Retinal pigment epithelial cell (primary cell): ENCODE measurements around the gene TBC1D9B.

ENCODE experiments used
- DNase-seq: peaks from one replicate; pipeline ENCODE4 v3.0.0-alpha.2; 2010; ENCODE audit warnings: low read depth
- H3K4me3 ChIP-seq: 2 replicates; pipeline ENCODE4 v1.5.1; 2011; ENCODE audit warnings: mild to moderate bottlenecking, low read length, control low read depth, moderate library complexity
- TF ChIP-seq, protein P1 (sequence below): conservative IDR thresholded peaks from 2 replicates; pipeline ENCODE4 v1.5.1; 2011; ENCODE audit warnings: low read depth, low read length, control low read depth, inconsistent platforms

The TBC1D9B gene

DNA sequence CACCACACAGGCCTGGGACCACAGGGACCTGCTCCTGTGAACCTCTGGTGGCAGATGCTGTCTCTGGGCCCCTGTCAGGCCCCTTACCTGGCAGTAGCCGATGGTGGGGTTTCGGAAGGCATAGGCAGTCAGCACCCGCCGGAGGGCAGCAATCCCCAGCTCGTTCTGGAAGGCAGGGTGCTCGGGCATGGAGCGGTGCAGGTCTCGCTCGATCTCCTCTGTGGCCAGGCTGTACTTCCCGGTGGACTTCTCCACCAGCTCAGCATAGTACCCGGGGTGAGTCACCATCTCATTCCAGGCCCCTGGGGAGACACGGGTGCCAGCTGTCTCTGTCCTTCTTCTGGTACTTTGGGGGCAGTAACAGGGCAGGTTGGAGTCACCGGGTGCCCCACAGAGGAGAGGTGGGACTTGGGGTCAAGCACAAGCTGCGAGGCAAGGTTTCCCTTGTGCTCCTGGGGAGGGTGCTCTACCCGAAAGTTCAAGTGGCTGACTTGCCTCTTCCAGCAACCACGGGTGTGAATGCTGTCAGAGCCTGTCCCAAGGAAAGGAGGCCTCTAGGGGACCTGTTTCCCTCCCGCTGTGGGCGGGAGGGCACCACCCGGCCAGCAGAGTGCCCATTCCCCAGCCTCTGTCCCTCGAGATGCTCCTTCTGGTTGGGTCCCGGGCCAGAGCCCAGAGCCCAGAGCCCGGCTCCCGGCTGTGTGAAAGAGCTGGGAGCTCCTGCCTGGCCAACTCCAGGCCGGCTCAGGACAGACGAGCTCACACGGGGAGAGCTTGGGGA lies 29.3 kb downstream of the TBC1D9B start:
- TF ChIP-seq, protein P1, sequence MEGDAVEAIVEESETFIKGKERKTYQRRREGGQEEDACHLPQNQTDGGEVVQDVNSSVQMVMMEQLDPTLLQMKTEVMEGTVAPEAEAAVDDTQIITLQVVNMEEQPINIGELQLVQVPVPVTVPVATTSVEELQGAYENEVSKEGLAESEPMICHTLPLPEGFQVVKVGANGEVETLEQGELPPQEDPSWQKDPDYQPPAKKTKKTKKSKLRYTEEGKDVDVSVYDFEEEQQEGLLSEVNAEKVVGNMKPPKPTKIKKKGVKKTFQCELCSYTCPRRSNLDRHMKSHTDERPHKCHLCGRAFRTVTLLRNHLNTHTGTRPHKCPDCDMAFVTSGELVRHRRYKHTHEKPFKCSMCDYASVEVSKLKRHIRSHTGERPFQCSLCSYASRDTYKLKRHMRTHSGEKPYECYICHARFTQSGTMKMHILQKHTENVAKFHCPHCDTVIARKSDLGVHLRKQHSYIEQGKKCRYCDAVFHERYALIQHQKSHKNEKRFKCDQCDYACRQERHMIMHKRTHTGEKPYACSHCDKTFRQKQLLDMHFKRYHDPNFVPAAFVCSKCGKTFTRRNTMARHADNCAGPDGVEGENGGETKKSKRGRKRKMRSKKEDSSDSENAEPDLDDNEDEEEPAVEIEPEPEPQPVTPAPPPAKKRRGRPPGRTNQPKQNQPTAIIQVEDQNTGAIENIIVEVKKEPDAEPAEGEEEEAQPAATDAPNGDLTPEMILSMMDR: no peak
- H3K4me3 ChIP-seq: no peak overlapping the region
- DNase-seq: no peak

DNA sequence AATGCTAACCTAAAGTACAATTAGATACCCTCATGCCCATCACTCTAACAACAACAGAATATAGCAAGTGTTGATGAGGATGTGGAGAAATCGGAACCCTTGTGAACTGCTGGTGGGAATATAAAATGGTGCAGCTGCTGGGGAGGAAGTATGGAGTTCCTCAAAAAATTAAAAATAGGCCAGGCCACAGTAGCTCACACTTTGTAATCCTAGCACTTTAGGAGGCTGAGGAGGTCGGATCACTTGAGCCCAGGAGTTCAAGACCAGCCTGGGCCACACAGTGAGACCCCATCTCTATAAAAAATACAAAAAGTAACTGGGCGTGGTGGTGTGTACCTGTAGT lies 31.1 kb downstream of the TBC1D9B start:
- TF ChIP-seq, protein P1: no peak
- no peak for DNase-seq

DNA sequence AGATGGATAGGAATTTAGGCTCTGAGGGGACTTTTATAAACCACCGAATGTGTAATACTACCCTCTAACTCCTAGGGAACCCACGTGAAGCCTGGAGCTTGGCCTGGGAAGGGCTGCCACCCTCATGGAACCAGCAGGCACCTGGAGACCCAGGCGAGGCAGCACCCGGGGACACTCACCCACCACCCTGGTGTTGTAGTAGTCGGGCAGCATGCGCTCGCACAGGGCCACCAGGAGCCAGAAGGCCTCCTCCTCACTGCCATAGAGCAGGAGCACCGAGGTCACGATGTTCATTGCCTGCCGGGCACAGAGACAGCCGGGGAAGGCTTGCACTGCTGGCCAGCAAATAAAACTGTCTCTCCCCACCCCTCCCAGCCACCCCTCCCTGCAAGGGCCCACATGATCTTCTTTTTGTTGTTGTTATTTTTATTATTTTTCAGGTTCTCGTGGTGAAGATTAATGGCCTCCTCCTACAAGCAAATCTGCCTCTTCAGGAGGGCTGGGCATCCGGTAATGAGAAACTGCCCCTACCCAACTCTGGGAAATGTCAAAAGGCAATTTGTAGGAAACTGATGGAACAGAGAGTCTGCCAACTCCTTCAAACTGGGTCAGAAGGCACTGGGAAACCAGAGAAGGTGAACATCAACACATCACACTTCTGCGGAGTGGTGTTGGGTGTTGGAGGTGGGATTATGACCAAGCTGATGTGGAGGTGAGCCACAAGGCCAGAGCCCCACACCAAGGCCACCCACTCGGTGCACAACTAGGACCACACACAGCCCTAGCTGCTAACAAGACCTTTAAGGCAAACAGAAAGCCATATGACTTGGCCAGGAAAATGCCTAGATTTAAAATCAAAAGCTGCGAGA lies 31.7 kb downstream of the TBC1D9B start:
- TF ChIP-seq, protein P1: no peak
- H3K4me3 ChIP-seq: no peak overlapping the region
- no peak for DNase-seq

More for the DNA sequence above, 31.1 kb downstream of the TBC1D9B start:
- no peak overlapping the region for H3K4me3 ChIP-seq

DNA sequence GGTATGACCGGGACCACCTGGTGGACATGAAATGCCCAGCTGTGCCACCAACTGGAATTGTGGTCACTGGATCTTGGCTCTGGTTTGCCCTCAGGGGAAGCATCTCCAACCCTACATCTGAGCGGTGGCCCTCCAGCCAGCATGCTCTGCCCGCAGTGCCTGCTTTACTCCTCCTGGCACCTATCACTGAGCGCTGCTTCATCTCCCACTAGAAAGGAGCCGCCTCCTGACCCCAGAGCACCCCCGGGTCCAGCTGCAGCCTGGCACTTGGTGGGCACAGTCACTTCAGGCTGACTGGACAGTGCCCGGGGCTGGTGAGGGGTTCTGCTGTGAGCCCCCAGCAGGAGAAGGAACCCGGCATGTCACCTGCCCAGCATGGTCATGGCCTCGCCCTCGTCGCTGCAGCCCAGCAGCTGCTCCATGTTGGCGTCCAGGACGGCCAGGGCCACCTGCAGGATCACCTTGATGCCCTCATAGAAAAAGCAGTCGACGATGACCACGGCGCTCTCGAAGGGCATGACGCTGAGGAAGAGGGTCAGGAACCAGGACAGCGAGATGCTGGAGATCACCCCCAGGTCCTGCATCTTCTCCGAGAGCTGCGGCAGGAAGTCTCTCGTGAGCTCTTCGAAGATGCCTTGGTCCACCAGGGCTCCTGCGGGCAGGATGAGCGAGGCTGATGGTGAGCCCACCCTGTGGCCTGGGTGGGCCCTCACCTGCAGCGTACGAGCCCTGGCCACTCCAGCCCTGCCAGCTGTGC lies 33.0 kb downstream of the TBC1D9B start:
- no peak overlapping the region for H3K4me3 ChIP-seq
- DNase-seq: no peak
- TF ChIP-seq, protein P1: no peak

DNA sequence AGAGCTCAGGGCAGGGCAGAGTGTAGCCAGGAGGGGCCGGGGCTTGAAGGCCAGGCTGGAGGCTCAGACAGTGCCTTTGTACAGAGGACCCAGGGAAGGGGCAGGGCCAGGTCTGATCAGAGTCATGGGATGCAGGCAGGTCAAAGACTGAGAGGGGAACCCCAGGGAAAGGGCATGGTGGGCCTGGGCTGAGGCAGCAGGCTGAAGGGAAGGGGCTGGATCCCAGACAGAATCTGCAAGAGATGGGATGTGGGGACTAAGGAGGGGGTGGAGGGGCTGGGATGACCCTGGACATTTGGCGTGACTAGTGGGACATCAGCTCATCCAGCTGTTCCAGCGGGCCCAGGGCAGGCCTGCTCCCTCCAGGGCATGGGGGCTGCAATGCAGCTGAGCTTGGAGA lies 33.6 kb downstream of the TBC1D9B start:
- TF ChIP-seq, protein P1: no peak
- DNase-seq: no peak
- no peak overlapping the region for H3K4me3 ChIP-seq

DNA sequence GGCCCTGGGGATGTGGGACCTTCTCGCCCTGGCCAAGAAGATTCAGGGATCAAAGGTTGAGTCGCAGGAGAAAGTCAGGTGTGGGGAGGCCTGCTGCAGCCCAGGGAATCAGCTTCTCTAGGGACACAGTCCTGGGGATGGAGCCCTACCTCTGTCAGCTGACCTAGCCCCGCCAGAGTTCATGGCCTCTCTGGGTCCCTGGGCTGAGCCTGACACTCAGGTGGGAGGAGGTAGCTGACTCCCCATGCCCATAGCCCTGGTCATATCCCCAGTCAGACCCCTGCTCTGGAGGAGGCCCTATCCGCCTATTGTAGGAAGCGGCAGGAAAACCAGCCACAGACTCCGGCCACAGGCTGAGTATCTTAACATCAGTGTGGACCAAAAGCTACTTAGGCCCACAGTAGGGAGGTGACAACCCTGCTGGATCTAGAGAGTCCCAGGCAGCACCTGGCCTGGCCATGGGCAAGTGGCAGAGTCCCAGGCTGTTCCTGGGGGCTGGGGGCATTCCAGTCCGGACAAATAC lies 34.0 kb downstream of the TBC1D9B start:
- DNase-seq: no peak
- TF ChIP-seq, protein P1: no peak
- no peak overlapping the region for H3K4me3 ChIP-seq
